Central memory CD8-positive, alpha-beta T cell (primary cell): ENCODE results near the gene FGF14.
"Not testable (repeated sequence)": the region's sequence is repeated elsewhere in the genome, so short reads cannot be mapped to it uniquely, and the experiment has no call there.

ENCODE experiments used
- ATAC-seq: fragments of 150-1000 bp; cut with Tn5 transposase; replicated peaks from 2 replicates; pipeline ENCODE4 v1.10.0; 2022; ENCODE audit warnings: mild to moderate bottlenecking, moderate FRiP score, moderate number of reproducible peaks; ENCODE audit not compliant: poor library complexity, severe bottlenecking; ENCODE audit errors: extremely low read depth
- DNase-seq, 2 donors: peaks; one replicate each; pipeline ENCODE4 v3.0.0; 2021; ENCODE audit warnings: low spot score in 2 of 2
- H3K27ac Mint-ChIP-seq: one replicate; pipeline ENCODE4 v1.8.0; 2022; ENCODE audit warnings: low read depth, mild to moderate bottlenecking, moderate library complexity, mixed read lengths
- H3K27me3 Mint-ChIP-seq: one replicate; pipeline ENCODE4 v1.8.0; 2022; ENCODE audit warnings: mixed read lengths
- H3K36me3 Mint-ChIP-seq: one replicate; pipeline ENCODE4 v1.8.0; 2022; ENCODE audit warnings: mild to moderate bottlenecking, moderate library complexity, mixed read lengths; ENCODE audit not compliant: insufficient read depth
- H3K4me1 Mint-ChIP-seq: one replicate; pipeline ENCODE4 v1.8.0; 2022; ENCODE audit warnings: mixed read lengths
- H3K4me3 Mint-ChIP-seq: one replicate; pipeline ENCODE4 v1.8.0; 2022; ENCODE audit warnings: mild to moderate bottlenecking, moderate library complexity, mixed read lengths
- H3K9me3 Mint-ChIP-seq: one replicate; pipeline ENCODE4 v1.8.0; 2022; ENCODE audit warnings: mixed read lengths

The FGF14 gene

DNA sequence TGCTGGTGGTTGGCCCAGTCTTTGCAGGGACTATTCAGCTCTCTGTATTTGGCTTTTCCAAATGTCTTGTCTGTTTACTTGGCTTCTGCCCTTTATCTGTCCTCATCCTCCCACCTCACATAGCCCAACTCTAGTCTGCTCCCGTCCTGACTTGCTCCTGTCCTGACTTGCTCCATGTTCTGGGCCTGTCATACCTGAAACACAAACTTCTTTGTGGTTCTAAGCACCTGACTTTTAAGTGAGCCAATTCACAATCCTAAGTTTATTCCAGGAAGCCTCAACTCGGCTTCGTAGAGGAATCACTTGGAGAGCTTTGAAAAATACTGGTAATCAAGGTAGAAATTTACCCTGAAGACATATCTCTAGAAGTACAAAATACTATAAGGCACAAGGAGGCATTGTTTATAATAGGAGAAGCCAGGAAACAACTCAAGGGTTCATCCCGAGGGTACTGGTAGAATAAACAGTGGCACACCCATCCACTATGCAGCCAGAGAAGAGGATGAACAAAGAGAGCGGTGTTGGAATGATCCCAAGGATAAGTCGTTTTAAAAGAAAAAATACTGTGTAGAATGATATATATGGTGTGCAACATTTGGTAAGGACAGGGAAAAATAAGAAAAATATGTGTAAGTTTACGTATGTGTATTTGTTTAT lies 284.5 kb downstream of the FGF14 start:
- DNase-seq (no peak), ATAC-seq (no peak)
- Mint-ChIP-seq H3K27ac (no peak overlapping the region), H3K9me3 (peaks cover 7% of the 10 kb centered on the region), H3K27me3 (peaks cover 21% of the 10 kb centered on the region), H3K36me3 (peaks cover 4% of the 10 kb centered on the region), H3K4me1 (no peaks in the 10 kb centered on the region), H3K4me3 (no peak overlapping the region)

DNA sequence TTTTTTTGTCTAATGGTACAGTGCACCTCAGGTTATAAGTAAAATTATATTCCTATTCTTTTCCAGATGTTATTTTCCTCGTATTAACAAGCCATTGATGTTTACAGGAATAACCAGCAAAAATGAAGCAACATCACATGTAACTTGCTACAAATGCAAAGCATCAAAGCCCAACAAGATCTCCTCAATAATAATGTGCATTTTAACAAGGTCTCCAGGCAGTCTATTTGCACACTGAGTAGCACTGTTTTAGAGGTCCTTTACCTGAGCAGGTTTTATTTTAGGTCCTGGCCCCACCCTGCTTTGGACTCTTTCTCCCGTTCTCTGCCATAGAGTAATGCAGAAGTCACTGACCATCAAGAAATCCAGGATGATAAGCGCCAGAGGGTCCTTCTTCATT lies 298.4 kb downstream of the FGF14 start:
- Mint-ChIP-seq H3K4me1 (no peaks in the 10 kb centered on the region), H3K4me3 (no peak overlapping the region), H3K36me3 (no peaks in the 10 kb centered on the region), H3K27me3 (no peaks in the 10 kb centered on the region), H3K27ac (no peak overlapping the region), H3K9me3 (no peaks in the 10 kb centered on the region)
- DNase-seq (no peak), ATAC-seq (no peak)

DNA sequence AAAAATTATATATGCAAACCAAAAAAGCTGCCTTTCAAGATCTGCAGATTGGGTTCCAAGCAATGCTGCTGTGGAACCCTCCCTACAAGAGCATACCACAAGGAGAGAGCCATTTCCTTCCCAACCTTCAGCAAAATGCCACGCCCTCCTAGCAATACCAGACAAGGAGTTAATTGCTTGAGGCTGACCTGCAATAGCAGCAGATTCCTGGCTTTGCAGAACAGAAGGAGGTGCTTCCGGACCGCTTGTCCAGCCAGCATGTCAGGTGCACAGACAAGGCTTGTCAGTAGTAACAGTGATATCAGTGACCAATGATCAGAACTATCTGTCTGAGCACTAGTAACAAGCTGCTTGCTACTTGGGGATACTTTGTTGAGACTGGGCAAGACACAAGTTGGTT lies 301.6 kb downstream of the FGF14 start:
- Mint-ChIP-seq H3K4me1 (no peaks in the 10 kb centered on the region), H3K4me3 (no peak overlapping the region), H3K27ac (no peak overlapping the region), H3K27me3 (no peaks in the 10 kb centered on the region), H3K36me3 (peaks cover 1% of the 10 kb centered on the region), H3K9me3 (no peaks in the 10 kb centered on the region)
- DNase-seq, result no peak
- no peak for ATAC-seq

DNA sequence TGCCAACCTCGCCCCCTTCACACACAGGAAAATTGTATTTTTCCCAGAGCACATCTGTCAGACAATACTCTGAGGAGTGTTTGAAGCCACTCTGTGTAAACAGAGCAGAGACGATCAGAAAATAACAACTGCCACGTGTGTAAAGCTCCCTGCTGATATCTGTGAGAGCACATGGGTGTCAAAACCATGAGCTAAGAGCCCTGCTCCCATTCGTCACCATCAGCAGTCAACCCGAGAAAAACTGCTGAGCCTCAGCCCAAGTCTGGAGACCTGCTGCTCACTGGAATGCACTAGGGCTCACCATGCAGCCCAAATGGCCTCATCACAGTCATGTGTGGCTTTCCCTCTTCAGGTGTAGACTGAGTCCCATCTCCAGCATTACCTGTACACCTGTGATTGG lies 304.1 kb downstream of the FGF14 start:
- peaks cover 1% of the 10 kb centered on the region for H3K36me3 Mint-ChIP-seq
- H3K27ac Mint-ChIP-seq, result no peak overlapping the region
- no peak overlapping the region for H3K4me3 Mint-ChIP-seq
- H3K27me3 Mint-ChIP-seq, result no peaks in the 10 kb centered on the region
- H3K9me3 Mint-ChIP-seq, result no peaks in the 10 kb centered on the region
- no peak for ATAC-seq
- no peak for DNase-seq
- no peaks in the 10 kb centered on the region for H3K4me1 Mint-ChIP-seq

DNA sequence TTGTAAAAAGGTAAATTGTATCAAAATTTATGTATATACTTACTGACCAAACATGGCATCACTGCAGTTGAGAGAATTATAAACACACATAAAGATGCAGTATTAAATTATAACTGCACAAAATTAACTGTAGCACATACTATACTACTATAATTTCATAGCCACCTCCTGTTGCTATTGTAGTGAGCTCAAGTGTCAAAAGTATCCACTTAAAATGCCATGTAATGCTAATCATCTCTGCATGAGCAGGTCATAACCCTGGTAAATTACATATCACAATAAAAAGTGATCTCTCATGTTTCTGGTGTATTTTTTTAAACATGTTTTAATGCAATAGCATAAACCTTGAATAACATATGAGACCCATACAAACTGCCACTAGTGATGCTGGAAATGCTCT lies 308.6 kb downstream of the FGF14 start:
- not testable (repeated sequence) for DNase-seq, H3K36me3 Mint-ChIP-seq, H3K4me1 Mint-ChIP-seq, ATAC-seq, H3K27me3 Mint-ChIP-seq, H3K27ac Mint-ChIP-seq, H3K9me3 Mint-ChIP-seq, H3K4me3 Mint-ChIP-seq

DNA sequence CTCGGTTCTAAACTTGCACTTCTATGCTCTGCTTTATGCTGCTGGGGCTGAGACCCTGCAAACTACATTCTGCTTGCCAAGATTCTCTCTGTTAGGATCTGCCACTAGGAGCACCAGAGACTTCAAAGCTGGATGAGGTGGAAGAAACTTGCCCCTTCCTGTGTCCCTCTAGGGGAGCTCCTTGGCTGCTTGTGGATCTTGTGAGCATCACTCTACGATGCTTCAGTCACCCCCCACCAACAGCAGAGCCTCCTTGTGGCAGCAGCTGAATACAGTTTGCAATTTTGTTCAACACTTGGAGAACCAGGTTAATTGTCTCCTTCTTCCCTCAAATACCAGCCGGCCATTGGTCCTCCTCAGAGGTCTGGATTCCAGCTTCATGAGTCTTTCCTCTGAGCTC lies 310.6 kb downstream of the FGF14 start:
- H3K27ac Mint-ChIP-seq, result no peak overlapping the region
- ATAC-seq, result no peak

DNA sequence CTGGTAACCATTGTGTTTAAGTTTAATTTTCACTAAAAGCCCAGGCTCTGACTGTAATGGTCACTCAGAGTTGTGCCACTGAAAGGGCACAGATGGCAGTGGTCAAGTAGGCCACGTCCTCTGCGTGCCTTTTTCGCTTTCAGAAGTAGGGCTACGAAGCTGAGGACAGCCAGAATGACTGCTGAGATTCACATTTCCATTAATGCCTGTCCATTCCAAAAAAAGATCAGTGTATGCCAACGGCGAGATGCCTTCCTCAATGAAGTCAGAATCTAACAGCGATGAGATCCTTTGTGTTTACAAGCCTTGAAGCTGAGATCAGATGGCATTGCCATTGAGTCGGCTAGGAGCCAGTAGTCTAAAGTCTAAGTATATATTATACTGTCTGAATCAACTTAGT lies 311.3 kb downstream of the FGF14 start:
- Mint-ChIP-seq H3K36me3 (peaks cover 2% of the 10 kb centered on the region), H3K4me1 (no peaks in the 10 kb centered on the region), H3K27me3 (no peaks in the 10 kb centered on the region), H3K9me3 (no peaks in the 10 kb centered on the region), H3K4me3 (no peak overlapping the region), H3K27ac (no peak overlapping the region)
- ATAC-seq (no peak), DNase-seq (no peak)

More for the DNA sequence above, 310.6 kb downstream of the FGF14 start:
- H3K36me3 Mint-ChIP-seq, result peaks cover 2% of the 10 kb centered on the region
- H3K4me1 Mint-ChIP-seq, result no peaks in the 10 kb centered on the region
- no peaks in the 10 kb centered on the region for H3K27me3 Mint-ChIP-seq
- no peaks in the 10 kb centered on the region for H3K9me3 Mint-ChIP-seq
- no peak for DNase-seq
- no peak overlapping the region for H3K4me3 Mint-ChIP-seq

DNA sequence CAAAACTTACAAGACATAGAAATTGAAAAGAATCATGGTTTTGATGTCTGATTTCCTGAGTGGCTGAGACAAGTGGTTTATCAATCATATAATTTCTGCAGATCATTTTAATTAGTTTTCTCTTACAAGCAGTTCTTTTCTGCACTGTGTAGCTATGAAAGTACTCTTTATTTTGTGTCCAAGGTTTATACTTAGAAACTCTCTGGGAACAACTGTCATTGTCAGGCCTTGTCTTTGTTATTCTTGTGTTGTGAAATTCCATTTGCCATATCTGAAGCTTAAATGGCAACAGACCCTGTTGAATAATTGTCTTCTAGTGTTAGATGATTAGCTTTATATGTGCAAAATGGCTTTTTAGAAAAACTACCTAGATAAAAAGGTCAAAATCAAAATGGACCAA lies 312.1 kb downstream of the FGF14 start:
- Mint-ChIP-seq H3K4me1 (no peaks in the 10 kb centered on the region), H3K36me3 (peaks cover 2% of the 10 kb centered on the region), H3K9me3 (no peaks in the 10 kb centered on the region), H3K4me3 (no peak overlapping the region), H3K27me3 (no peaks in the 10 kb centered on the region), H3K27ac (no peak overlapping the region)
- ATAC-seq (no peak), DNase-seq (no peak)

DNA sequence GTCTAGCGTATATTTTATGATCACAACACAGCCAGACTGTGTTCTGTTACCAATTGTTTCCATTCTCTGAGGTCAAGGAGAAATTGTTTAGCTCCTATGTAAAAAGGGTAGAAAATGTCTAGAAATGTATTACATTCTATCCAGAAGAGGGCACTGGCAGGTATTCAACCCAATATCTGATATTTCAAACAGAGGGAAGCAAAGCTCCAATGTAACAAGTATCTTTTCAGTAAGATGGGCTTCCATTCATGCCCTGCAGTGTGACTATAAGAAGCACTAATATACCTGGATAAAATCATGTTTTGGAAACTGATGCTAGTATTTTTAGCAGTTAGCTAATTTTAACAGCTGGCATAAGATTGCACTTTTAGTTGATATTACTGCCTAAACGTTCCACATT lies 312.7 kb downstream of the FGF14 start:
- no peak overlapping the region for H3K4me3 Mint-ChIP-seq
- no peak for ATAC-seq
- no peaks in the 10 kb centered on the region for H3K27me3 Mint-ChIP-seq
- H3K9me3 Mint-ChIP-seq, result no peaks in the 10 kb centered on the region
- no peak overlapping the region for H3K27ac Mint-ChIP-seq
- no peaks in the 10 kb centered on the region for H3K4me1 Mint-ChIP-seq
- DNase-seq, result no peak
- peaks cover 2% of the 10 kb centered on the region for H3K36me3 Mint-ChIP-seq

DNA sequence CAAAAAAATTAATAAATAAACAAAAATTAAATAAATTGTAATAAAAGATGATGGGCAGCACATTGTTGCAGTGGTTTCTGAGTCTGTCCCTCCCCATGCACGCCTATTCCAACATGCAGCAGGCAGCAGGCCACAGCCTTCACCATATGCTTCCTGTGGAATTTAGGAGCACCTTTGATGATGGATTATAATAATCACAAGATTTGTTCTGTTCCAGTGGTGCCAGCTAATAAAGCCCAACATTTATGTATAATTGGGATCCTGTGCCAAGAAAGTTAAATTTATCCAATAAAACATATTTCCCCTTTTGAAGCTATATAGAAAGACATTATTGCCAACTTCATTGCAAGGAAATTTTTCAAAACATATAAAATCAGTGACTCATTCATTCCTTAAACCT lies 328.6 kb downstream of the FGF14 start:
- no peak for ATAC-seq
- no peak overlapping the region for H3K27ac Mint-ChIP-seq
- H3K36me3 Mint-ChIP-seq, result no peaks in the 10 kb centered on the region
- H3K4me1 Mint-ChIP-seq, result no peaks in the 10 kb centered on the region
- H3K9me3 Mint-ChIP-seq, result peaks cover 6% of the 10 kb centered on the region
- no peaks in the 10 kb centered on the region for H3K27me3 Mint-ChIP-seq
- no peak overlapping the region for H3K4me3 Mint-ChIP-seq
- DNase-seq, result no peak

DNA sequence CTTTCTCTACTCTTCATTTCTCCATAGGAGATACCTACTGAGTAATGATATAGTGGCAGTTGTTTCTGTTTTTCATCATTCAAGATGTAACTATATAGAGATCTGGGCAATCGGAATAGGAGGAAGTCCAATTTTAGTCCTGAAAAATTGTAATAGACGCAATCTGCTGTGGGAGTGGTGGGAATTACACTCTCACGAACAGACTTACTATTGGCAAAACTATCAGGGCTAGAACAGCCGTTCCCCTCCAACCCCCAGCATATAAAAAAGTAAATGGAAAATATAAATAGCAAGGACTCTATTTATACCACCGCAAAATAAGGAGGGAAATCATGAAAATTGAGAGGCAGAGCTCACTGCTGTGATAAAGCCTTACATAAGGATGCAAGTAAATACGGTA lies 330.1 kb downstream of the FGF14 start:
- Mint-ChIP-seq H3K27me3 (no peaks in the 10 kb centered on the region), H3K4me1 (no peaks in the 10 kb centered on the region), H3K9me3 (peaks cover 15% of the 10 kb centered on the region), H3K4me3 (no peak overlapping the region), H3K27ac (no peak overlapping the region), H3K36me3 (no peaks in the 10 kb centered on the region)
- no peak for ATAC-seq
- no peak for DNase-seq

DNA sequence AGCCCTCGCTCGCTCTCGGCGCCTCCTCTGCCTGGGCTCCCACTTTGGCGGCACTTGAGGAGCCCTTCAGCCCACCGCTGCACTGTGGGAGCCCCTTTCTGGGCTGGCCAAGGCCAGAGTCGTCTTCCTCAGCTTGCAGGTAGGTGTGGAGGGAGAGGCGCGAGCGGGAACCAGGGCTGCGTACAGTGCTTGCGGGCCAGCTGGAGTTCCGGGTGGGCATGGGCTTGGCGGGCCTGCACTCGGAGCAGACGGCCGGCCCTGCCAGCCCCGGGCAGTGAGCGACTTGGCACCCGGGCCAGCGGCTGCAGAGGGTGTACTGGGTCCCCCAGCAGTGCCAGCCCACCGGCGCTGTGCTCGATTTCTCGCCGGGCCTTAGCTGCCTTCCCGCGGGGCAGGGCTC lies 333.5 kb downstream of the FGF14 start:
- H3K27me3 Mint-ChIP-seq, H3K36me3 Mint-ChIP-seq, H3K4me3 Mint-ChIP-seq, H3K27ac Mint-ChIP-seq, ATAC-seq, H3K4me1 Mint-ChIP-seq, DNase-seq: not testable (repeated sequence)
- peaks cover 15% of the 10 kb centered on the region for H3K9me3 Mint-ChIP-seq

DNA sequence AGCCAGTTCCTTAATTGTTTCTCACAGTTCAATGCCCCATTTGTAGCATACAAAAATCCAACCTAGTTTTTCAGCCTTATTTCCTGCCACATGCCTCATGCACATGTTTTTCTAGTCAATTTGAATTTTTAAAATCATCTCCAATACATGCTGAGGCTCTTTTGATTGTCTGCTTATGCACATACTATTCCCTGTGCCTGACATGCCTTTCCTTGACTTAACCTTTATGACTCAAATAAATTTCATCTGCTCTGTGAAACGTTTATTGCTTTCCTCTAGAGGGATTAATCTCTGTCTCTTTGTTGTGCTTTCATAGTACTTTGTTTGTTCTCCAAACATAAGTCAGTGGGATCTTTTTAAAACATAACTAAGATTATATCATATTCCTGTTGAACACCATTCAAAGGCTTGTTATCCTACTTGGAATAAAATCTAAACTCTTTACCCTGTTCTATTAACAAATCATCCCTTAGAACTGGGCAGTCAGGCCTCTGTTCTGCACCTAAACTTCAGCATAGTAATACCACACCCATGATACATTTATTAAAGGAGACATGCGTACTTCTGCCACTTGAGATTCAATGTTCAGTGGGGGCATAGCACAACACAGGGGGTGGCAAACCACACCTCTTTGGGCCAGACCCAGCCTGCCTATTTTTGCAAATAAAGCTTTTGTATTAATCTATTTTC lies 346.6 kb downstream of the FGF14 start:
- Mint-ChIP-seq H3K27ac (no peak overlapping the region), H3K4me3 (no peak overlapping the region), H3K4me1 (no peaks in the 10 kb centered on the region), H3K9me3 (peaks cover 31% of the 10 kb centered on the region), H3K36me3 (no peaks in the 10 kb centered on the region), H3K27me3 (no peaks in the 10 kb centered on the region)
- DNase-seq (no peak), ATAC-seq (no peak)
